GM18508 (cell line): Measurements from ENCODE around the gene FXR1.
A peak's percentile ranks its signal among the peaks of the same experiment; 100 is the strongest.
"Not testable (repeated sequence)": the region's sequence is repeated elsewhere in the genome, so short reads cannot be mapped to it uniquely, and the experiment has no call there.

Experiments
- ATAC-seq: cut with Tn5 transposase; IDR thresholded peaks from one replicate; pipeline ENCODE4 v1.9.1; 2021; ENCODE audit warnings: moderate number of reproducible peaks; ENCODE audit not compliant: insufficient read depth, unreplicated experiment

The FXR1 gene

GRCh38 chr3:180912304-180913296 lies at the start of gene FXR1:
Gene FXR1, plus strand, starts transcription at chr3:180912670. Its CDS starts 16 bp downstream, at chr3:180912686.
- peak; percentile 99 for ATAC-seq

GRCh38 chr3:180870008-180870699 lies 42.3 kb upstream of the FXR1 start:
- no peak for ATAC-seq

- ATAC-seq, result no peak
Measured at GRCh38 chr3:180871901-180872300, 40.6 kb upstream of the FXR1 start.

GRCh38 chr3:180872430-180872829 lies 40.0 kb upstream of the FXR1 start:
- not testable (repeated sequence) for ATAC-seq

GRCh38 chr3:180875124-180875698 lies 37.3 kb upstream of the FXR1 start:
- no peak for ATAC-seq

GRCh38 chr3:180881065-180881801 lies 31.2 kb upstream of the FXR1 start:
- no peak for ATAC-seq

GRCh38 chr3:180882115-180882514 lies 30.4 kb upstream of the FXR1 start:
- no peak for ATAC-seq

GRCh38 chr3:180888992-180889560 lies 23.4 kb upstream of the FXR1 start:
- no peak for ATAC-seq

GRCh38 chr3:180898572-180898971 lies 13.9 kb upstream of the FXR1 start:
- ATAC-seq, result no peak

- ATAC-seq, result no peak
Measured at GRCh38 chr3:180909369-180910127, 2.9 kb upstream of the FXR1 start.

GRCh38 chr3:180910823-180911222 lies 1.6 kb upstream of the FXR1 start:
- ATAC-seq, result no peak

GRCh38 chr3:180911876-180912303 lies 580 bp upstream of the FXR1 start:
- peak; percentile 7 for ATAC-seq

GRCh38 chr3:180913581-180914404 lies 1.3 kb downstream of the FXR1 start:
- ATAC-seq, result no peak

- ATAC-seq, result no peak
Measured at GRCh38 chr3:180918542-180918941, 6.1 kb downstream of the FXR1 start.

GRCh38 chr3:180922242-180922641 lies 9.8 kb downstream of the FXR1 start:
- no peak for ATAC-seq

GRCh38 chr3:180923561-180923960 lies 11.1 kb downstream of the FXR1 start:
- no peak for ATAC-seq

GRCh38 chr3:180926526-180926925 lies 14.1 kb downstream of the FXR1 start:
- ATAC-seq, result no peak

GRCh38 chr3:180929376-180929775 lies 16.9 kb downstream of the FXR1 start:
- no peak for ATAC-seq
